HCT116 (cell line): ENCODE measurements around the gene PPRC1. TPM values are rescaled to one million over a fixed set of nuclear protein-coding genes. Genes with fewer than 3 reads are reported as not detected.

Source experiments
- ATAC-seq: fragments of 200-7000 bp; cut with Tn5 transposase; 2 replicates; pipeline ENCODE4 v1.9.1; 2020; ENCODE audit warnings: mild to moderate bottlenecking, moderate library complexity
- BruUV-seq: library from RNA; stranded (reverse); fragments of 400-500 nt; replicated peaks from 2 replicates; lab custom pipeline; 2021; lab: Mats Ljungman, UMichigan
- CTCF ChIA-PET: fragments of 300-600 bp; sonication (Branson Sonifier 250); formaldehyde crosslinking; loops from one replicate; lab custom pipeline; 2021; ENCODE audit warnings: antibody characterized with exemption; lab: Charles Lee
- POLR2A ChIA-PET: fragments of 300-600, 350-600 bp; sonication (Branson Sonifier 250); formaldehyde crosslinking; loops from one replicate; lab custom pipeline; 2021; ENCODE audit warnings: antibody characterized with exemption; lab: Charles Lee
- RAD21 ChIA-PET, 2 experiments: fragments of 300-600 bp; sonication (Branson Sonifier 250); formaldehyde crosslinking; loops; one replicate each; lab custom pipeline; 2023; ENCODE audit warnings: low total read pairs in 2 of 2; ENCODE audit not compliant: uncharacterized antibody in 2 of 2, unreplicated experiment in 2 of 2, low non-redundant PET in 1 of 2; lab: Charles Lee
- DNase-seq: peaks from one replicate; pipeline ENCODE4 v3.0.0-alpha.2; 2010; ENCODE audit warnings: low read depth, low spot score
- H2AFZ ChIP-seq: fragments of 200-600 bp; shearing (Covaris generic), sonication (generic); 2 replicates; pipeline ENCODE4 v1.6.1; 2017; ENCODE audit warnings: low read depth, mixed run types, mixed read lengths, antibody characterized with exemption, low read length; ENCODE audit not compliant: poor library complexity, severe bottlenecking
- H3K27ac ChIP-seq: 2 replicates; pipeline ENCODE4 v1.5.1; 2012; ENCODE audit warnings: low read depth, low read length
- H3K27me3 ChIP-seq: fragments of 200-600 bp; sonication (generic); 2 replicates; pipeline ENCODE4 v1.6.1; 2016; ENCODE audit warnings: mixed run types, low read length, mixed read lengths; ENCODE audit not compliant: insufficient read depth
- H3K36me3 ChIP-seq, 2 experiments: fragments of 200-500 bp in 1 of 2; fragments of 200-600 bp in 1 of 2; sonication (Bioruptor generic) in 1 of 2; sonication (generic) in 1 of 2; 2 replicates each; pipeline versions ENCODE4 v1.5.1 to v1.6.1; 2014 to 2016; ENCODE audit warnings: low read length in 2 of 2, inconsistent platforms in 1 of 2, mixed read lengths in 1 of 2, mixed run types in 1 of 2; ENCODE audit not compliant: insufficient read depth in 2 of 2, control insufficient read depth in 1 of 2
- H3K4me1 ChIP-seq, 2 experiments: fragments of 200-600 bp in 1 of 2; sonication (generic) in 1 of 2; 2 replicates each; pipeline versions ENCODE4 v1.5.1 to v1.6.1; 2012 to 2017; ENCODE audit warnings: low read length in 2 of 2, inconsistent platforms in 1 of 2, mild to moderate bottlenecking in 1 of 2, mixed read lengths in 1 of 2, mixed run types in 1 of 2, moderate library complexity in 1 of 2; ENCODE audit not compliant: insufficient read depth in 2 of 2, control insufficient read depth in 1 of 2
- H3K4me2 ChIP-seq: fragments of 200-600 bp; sonication (generic); 2 replicates; pipeline ENCODE4 v1.6.1; 2017; ENCODE audit warnings: mixed run types, low read length, mixed read lengths
- H3K4me3 ChIP-seq, 2 experiments: fragments of 200-600 bp in 1 of 2; sonication (generic) in 1 of 2; replicated peaks in 1 of 2; 2 replicates each; pipeline ENCODE4 v1.5.1; 2011 to 2016; ENCODE audit warnings: low read length in 2 of 2, control low read depth in 1 of 2, low read depth in 1 of 2, mild to moderate bottlenecking in 1 of 2, mixed read lengths in 1 of 2, mixed run types in 1 of 2
- H3K79me2 ChIP-seq: fragments of 200-600 bp; sonication (generic); 2 replicates; pipeline ENCODE4 v1.6.1; 2017; ENCODE audit warnings: mild to moderate bottlenecking, mixed run types, low read length, moderate library complexity, mixed read lengths; ENCODE audit not compliant: insufficient read depth
- H3K9ac ChIP-seq: fragments of 200-600 bp; sonication (generic); 2 replicates; pipeline ENCODE4 v1.6.1; 2016; ENCODE audit warnings: low read length, mixed read lengths
- H3K9me2 ChIP-seq: fragments of 200-600 bp; sonication (generic), shearing (Covaris generic); 2 replicates; pipeline ENCODE4 v1.6.1; 2017; ENCODE audit warnings: mixed run types, mild to moderate bottlenecking, moderate library complexity; ENCODE audit not compliant: insufficient read depth
- H3K9me3 ChIP-seq, 2 experiments: fragments of 200-500 bp in 1 of 2; fragments of 200-600 bp in 1 of 2; sonication (Bioruptor generic) in 1 of 2; sonication (generic) in 1 of 2; 2 replicates each; pipeline ENCODE4 v1.6.1; 2014 to 2017; ENCODE audit warnings: low read length in 2 of 2, mixed read lengths in 2 of 2, inconsistent platforms in 1 of 2, low read depth in 1 of 2, mild to moderate bottlenecking in 1 of 2, mixed run types in 1 of 2, moderate library complexity in 1 of 2; ENCODE audit not compliant: control insufficient read depth in 1 of 2, insufficient read depth in 1 of 2
- H4K20me1 ChIP-seq: fragments of 200-600 bp; sonication (generic), shearing (Covaris generic); 2 replicates; pipeline ENCODE4 v1.6.1; 2017; ENCODE audit warnings: mixed run types, mild to moderate bottlenecking, moderate library complexity; ENCODE audit not compliant: insufficient read depth
- CBX3 ChIP-seq: IDR thresholded peaks from 2 replicates; pipeline ENCODE4 v1.6.1; 2012; ENCODE audit warnings: low read depth
- EZH2phosphoT487 ChIP-seq: fragments of 200-600 bp; IDR thresholded peaks from 2 replicates; pipeline ENCODE4 v1.6.1; 2018; ENCODE audit warnings: antibody characterized with exemption, borderline replicate concordance
- FOSL1 ChIP-seq: IDR thresholded peaks from 2 replicates; pipeline ENCODE4 v1.6.1; 2012; ENCODE audit warnings: low read depth
- POLR2A ChIP-seq: IDR thresholded peaks from 2 replicates; pipeline ENCODE4 v1.7.0; 2011; ENCODE audit warnings: borderline replicate concordance; ENCODE audit not compliant: insufficient read depth, insufficient read length; ENCODE audit errors: extremely low read depth
- REST ChIP-seq: IDR thresholded peaks from 2 replicates; pipeline ENCODE4 v1.6.1; 2012; ENCODE audit warnings: low read depth
- TCF7L2 ChIP-seq: IDR thresholded peaks from 2 replicates; pipeline ENCODE4 v1.7.0; 2011; ENCODE audit warnings: borderline replicate concordance, inconsistent platforms; ENCODE audit not compliant: insufficient read depth, insufficient read length; ENCODE audit errors: extremely low read depth
- ZNF274 ChIP-seq: fragments of 200-500 bp; sonication (Bioruptor generic); IDR thresholded peaks from 2 replicates; pipeline ENCODE4 v1.6.1; 2014; ENCODE audit warnings: mild to moderate bottlenecking, low read depth, low read length, inconsistent platforms
- intact Hi-C: fragments of 100-400 bp; cut with micrococcal nuclease; formaldehyde crosslinking; loops from 2 replicates; pipeline ENCODE4 v1.10.0; 2022
- total RNA-seq: library from RNA; stranded (reverse); gene quantifications from one replicate; pipeline ENCODE4 v1.2.1, GENCODE V29; 2021; ENCODE audit not compliant: unreplicated experiment

The PPRC1 gene
- total RNA-seq, 1 experiment from 2014 or later, result 93.0 TPM

- TF ChIP-seq ZNF274, result no peak
- TF ChIP-seq, all 23 proteins: peak for 0
- Histone ChIP-seq H3K9me3 (no peaks in the 10 kb centered on the region), H2AFZ (no peak overlapping the region), H3K4me1 (peaks cover 30 to 52% of the 10 kb centered on the region in 2 experiments), H3K36me3 (no peaks in the 10 kb centered on the region), H3K9ac (no peak overlapping the region), H3K27me3 (no peaks in the 10 kb centered on the region), H3K4me3 (no peak overlapping the region), H4K20me1 (no peaks in the 10 kb centered on the region), H3K27ac (no peak overlapping the region), H3K9me2 (no peaks in the 10 kb centered on the region), H3K4me2 (no peak overlapping the region), H3K79me2 (peaks cover 14% of the 10 kb centered on the region; the same call in 1 of the 2 replicates)
- BruUV-seq, result no TSS peak
- intact Hi-C loops, result no loop called here
- DNase-seq (no peak), ATAC-seq (no peak)
- ChIA-PET CTCF (interaction anchor here (1.3 kb wide), 1 partner anchor 9 kb away, joined by 5 read pairs; the partner anchor contains the start of gene PPRC1), POLR2A (no interaction called here), RAD21 (no interaction called here)
These were observed 9.6 kb upstream of the PPRC1 start for GRCh38 chr10:102123223-102123622.

- RAD21 ChIA-PET, result interaction anchor here in 1 of 2 experiments (0.7 kb wide), 1 partner anchor 20 kb away, joined by 3 read pairs; no protein-coding TSS in a partner anchor
- intact Hi-C loops, result loop anchor here (1.0 kb wide), 2 partner anchors 21 to 75 kb away; partner anchors contain the start of genes ARMH3 and NOLC1
- H3K9me2 ChIP-seq, result no peaks in the 10 kb centered on the region
- H3K27ac ChIP-seq, result peak overlapping the region; percentile 98; the same call in 1 of the 2 replicates
- H3K4me2 ChIP-seq, result peak overlapping the region; percentile 87
- peaks cover 20% of the 10 kb centered on the region; the same call in 1 of the 2 replicates for H4K20me1 ChIP-seq
- no peaks in the 10 kb centered on the region for H3K9me3 ChIP-seq
- peak overlapping the region; percentile 99 for H3K9ac ChIP-seq
- no peak for DNase-seq
- no peaks in the 10 kb centered on the region for H3K27me3 ChIP-seq
- ATAC-seq, result no peak
- POLR2A ChIA-PET, result interaction anchor here (1.5 kb wide), 1 partner anchor 17 kb away, joined by 4 read pairs; no protein-coding TSS in a partner anchor
- BruUV-seq, result no TSS peak
- peak overlapping the region; percentile 19 for H2AFZ ChIP-seq
- peaks cover 37% of the 10 kb centered on the region for H3K79me2 ChIP-seq
- peaks cover 0 to 25% of the 10 kb centered on the region in 2 experiments; a peak in 2 of 4 replicates for H3K36me3 ChIP-seq
- peak overlapping the region; percentile 93; a peak in 3 of 4 replicates for H3K4me3 ChIP-seq
- CTCF ChIA-PET, result interaction anchor here (1.2 to 1.7 kb wide), 3 partner anchors 8 to 26 kb away, joined by 4 to 11 read pairs (median 5); partner anchors contain the start of gene NOLC1
- TF ChIP-seq POLR2A (peak; percentile 4), CBX3 (no peak), ZNF274 (no peak), TCF7L2 (no peak), FOSL1 (no peak), REST (no peak), EZH2phosphoT487 (no peak)
- TF ChIP-seq, all 23 proteins: peak for 1
- peaks cover 27 to 49% of the 10 kb centered on the region in 2 experiments for H3K4me1 ChIP-seq
These were observed 1.3 kb upstream of the PPRC1 start for GRCh38 chr10:102131286-102132170.
